GM18867 (cell line): ENCODE results near the gene SIPA1L3.
"Not testable (repeated sequence)": the region's sequence is repeated elsewhere in the genome, so short reads cannot be mapped to it uniquely, and the experiment has no call there.

Experiments
- ATAC-seq: cut with Tn5 transposase; IDR thresholded peaks from one replicate; pipeline ENCODE4 v1.9.1; 2021; ENCODE audit warnings: mild to moderate bottlenecking, moderate library complexity; ENCODE audit not compliant: unreplicated experiment

SIPA1L3 gene

GRCh38 chr19:37907735-37908455, 887 bp downstream of the SIPA1L3 start:
- ATAC-seq = no peak

GRCh38 chr19:37909661-37910199, 2.7 kb downstream of the SIPA1L3 start:
- ATAC-seq = no peak

GRCh38 chr19:37914908-37915307, 7.9 kb downstream of the SIPA1L3 start:
- ATAC-seq = no peak

GRCh38 chr19:37920591-37921450, 13.8 kb downstream of the SIPA1L3 start:
- ATAC-seq = no peak

- not testable (repeated sequence) for ATAC-seq
These were observed 17.6 kb downstream of the SIPA1L3 start for GRCh38 chr19:37924573-37924972.

- no peak for ATAC-seq
These were observed 18.2 kb downstream of the SIPA1L3 start for GRCh38 chr19:37925212-37925611.

GRCh38 chr19:37926255-37926654, 19.2 kb downstream of the SIPA1L3 start:
- no peak for ATAC-seq

- no peak for ATAC-seq
These were observed 19.7 kb downstream of the SIPA1L3 start for GRCh38 chr19:37926711-37927110.

GRCh38 chr19:37928527-37929286, 21.7 kb downstream of the SIPA1L3 start:
- ATAC-seq = peak; percentile 71

GRCh38 chr19:37929355-37929923, 22.4 kb downstream of the SIPA1L3 start:
- ATAC-seq = no peak

- ATAC-seq = no peak
These were observed 23.4 kb downstream of the SIPA1L3 start for GRCh38 chr19:37930416-37930815.

GRCh38 chr19:37931881-37932655, 25.1 kb downstream of the SIPA1L3 start:
- ATAC-seq = no peak

- ATAC-seq = no peak
These were observed 26.3 kb downstream of the SIPA1L3 start for GRCh38 chr19:37932985-37933936.

- no peak for ATAC-seq
These were observed 26.9 kb downstream of the SIPA1L3 start for GRCh38 chr19:37933937-37934358.

GRCh38 chr19:37935341-37935740, 28.3 kb downstream of the SIPA1L3 start:
- ATAC-seq = no peak

- no peak for ATAC-seq
These were observed 29.2 kb downstream of the SIPA1L3 start for GRCh38 chr19:37936166-37936565.

GRCh38 chr19:37936886-37937285, 29.9 kb downstream of the SIPA1L3 start:
- no peak for ATAC-seq

- ATAC-seq = no peak
These were observed 31.3 kb downstream of the SIPA1L3 start for GRCh38 chr19:37938353-37938752.
